GM19239 (cell line): Measurements from ENCODE around the gene SELENOH.

Experiments
- DNase-seq: peaks from one replicate; pipeline ENCODE4 v3.0.0; 2011; ENCODE audit warnings: low spot score; ENCODE audit not compliant: insufficient read length
- FAIRE-seq: peaks from 2 replicates; lab custom pipeline; 2011; peaks lifted over from hg19 to GRCh38; lab: Jason Lieb, UNC

SELENOH gene

GRCh38 chr11:57744357-57744756 lies 3.1 kb downstream of the SELENOH start:
- DNase-seq (no peak), FAIRE-seq (no peak)

- no peak for DNase-seq
- FAIRE-seq = no peak
Measured at GRCh38 chr11:57745206-57745605, 3.9 kb downstream of the SELENOH start.

DNA sequence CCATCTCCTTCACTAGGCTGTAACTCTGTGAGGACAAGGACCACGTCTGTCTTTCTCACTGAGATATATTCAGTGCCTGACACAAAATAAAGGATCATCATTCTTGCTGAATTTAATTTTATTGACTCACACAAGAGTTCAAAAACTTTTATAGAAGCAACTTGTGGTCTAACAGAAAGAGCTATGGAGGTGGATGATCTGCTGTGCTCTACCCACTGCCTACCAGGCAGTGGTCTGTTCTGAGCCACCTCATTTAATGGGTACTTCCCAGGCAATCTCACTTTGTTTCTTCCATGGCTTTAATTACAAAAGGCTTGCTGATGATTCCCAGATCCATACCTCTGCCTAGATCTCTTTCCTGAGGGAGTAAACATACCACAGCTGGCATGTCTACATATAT lies 5.6 kb downstream of the SELENOH start:
- no peak for FAIRE-seq
- DNase-seq = no peak

DNA sequence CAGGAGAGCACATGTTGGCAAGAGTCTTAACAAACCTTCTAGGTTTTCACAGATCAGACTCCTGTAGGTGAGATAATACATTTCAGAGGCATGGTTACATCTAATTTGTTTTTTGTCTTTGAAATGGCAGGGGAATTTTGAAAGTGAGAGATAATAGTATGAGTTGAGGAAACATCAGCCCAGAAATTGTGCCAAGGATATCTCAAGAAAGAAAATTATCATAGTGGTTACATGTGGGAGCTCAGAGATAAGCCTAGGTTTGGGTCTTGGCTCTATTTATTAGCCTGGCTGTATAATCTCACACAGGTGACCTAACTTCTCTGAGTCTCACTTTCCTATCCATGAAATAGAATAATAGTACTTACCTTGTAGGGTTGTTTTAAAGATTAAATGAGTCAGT lies 9.9 kb downstream of the SELENOH start:
- DNase-seq (no peak), FAIRE-seq (no peak)

- FAIRE-seq = no peak
- no peak for DNase-seq
Measured at GRCh38 chr11:57751676-57752253, 10.5 kb downstream of the SELENOH start, which contains the start of gene BTBD18. BTBD18 (minus strand) TSS chr11:57751819; CDS start chr11:57751188, 631 bp downstream.

- FAIRE-seq = no peak
- DNase-seq = no peak
Measured at GRCh38 chr11:57752954-57753353, 11.7 kb downstream of the SELENOH start.

DNA sequence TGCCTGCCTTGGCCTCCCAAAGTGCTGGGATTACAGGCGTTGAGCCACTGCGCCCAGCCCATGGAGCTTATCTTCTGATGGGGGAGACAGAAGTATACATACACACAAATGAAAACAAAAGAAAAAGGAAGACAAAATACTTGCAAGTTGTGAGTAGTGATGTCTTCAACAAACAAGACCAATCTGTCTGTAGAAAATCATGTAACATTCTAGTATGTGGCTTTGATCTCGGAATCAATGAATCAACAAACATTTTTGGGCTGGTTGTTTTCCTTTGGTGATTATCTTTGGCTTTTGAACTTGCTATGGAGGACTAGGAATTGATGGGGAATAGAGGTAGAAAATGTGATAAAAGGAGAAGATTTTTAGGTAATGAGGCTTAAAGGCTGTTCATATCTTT lies 16.9 kb downstream of the SELENOH start:
- FAIRE-seq (no peak), DNase-seq (no peak)

DNA sequence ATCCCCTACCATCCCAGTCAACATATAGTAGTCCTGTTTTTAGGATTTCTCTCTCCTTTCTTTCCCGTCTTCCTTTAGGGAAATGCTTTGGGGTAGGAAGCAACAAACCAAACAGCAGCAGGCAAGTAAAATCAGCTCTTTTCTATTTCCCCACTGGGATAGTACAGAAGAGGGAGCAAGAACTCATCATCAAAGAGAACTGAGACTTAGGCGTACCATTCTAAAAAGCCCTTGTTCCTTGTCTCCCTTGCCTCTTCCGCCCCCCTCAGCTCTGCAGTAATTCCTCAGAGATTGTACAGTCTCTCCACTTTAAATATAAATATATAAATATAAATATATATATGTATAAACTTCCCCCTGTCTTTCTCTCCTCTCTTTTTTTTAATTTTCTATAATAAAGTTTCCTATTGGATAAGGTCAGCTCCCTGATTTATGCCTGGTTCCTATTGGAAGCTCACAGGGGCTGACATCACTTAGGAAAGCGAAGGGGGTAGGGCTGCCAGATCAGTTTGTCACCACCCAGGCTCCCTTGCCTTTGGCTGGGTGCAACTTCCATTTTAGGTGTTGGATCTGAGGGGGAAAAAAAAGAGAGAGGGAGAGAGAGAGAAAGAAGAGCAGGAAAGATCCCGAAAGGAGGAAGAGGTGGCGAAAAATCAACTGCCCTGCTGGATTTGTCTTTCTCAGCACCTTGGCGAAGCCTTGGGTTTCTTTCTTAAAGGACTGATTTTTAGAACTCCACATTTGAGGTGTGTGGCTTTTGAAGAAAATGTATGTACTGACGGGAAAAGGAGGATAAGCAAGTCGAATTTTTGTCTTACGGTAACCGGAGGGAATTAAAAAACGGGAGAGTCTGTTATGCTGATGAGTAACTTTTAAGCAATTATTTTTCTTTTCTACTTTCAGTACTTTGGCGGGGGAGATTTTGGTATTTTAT lies 20.3 kb downstream of the SELENOH start, which contains the start of gene CTNND1:
CTNND1 (plus strand) TSS at position 502 of the 934 bp plus-strand sequence. CDS start 29,677 bp downstream, outside the sequence.
- FAIRE-seq (peak; percentile 92), DNase-seq (peak; percentile 73)

DNA sequence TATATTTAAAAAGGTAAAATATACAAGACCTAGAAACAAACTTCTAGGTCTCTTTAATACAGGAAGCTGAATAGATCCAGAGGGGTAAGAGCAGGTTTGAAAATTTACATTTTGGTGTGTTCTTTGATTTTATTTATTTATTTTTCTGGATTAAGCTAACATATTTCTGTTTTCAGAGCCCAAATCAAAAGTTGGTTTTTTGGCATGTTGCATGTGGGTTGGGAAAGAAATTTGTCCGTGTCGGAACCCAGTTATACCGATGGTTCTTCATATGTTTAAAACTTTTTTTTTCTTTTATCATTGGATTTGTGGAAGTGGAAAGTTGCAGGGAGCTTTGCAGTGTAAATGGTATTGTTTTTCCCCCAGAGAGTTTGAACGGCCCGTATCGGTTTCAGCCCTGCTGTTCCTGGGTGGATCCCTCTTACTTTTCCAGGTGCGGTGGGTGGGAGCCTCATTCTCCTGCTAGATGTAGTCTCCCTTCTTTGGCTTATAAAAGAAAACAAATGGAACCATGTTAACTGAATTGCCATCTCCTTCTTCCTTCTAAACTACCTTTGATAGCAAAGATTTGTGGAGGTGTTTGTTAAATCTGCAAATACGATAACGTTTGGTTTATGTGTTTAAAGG lies 21.1 kb downstream of the SELENOH start:
- FAIRE-seq (peak; percentile 62), DNase-seq (no peak)

DNA sequence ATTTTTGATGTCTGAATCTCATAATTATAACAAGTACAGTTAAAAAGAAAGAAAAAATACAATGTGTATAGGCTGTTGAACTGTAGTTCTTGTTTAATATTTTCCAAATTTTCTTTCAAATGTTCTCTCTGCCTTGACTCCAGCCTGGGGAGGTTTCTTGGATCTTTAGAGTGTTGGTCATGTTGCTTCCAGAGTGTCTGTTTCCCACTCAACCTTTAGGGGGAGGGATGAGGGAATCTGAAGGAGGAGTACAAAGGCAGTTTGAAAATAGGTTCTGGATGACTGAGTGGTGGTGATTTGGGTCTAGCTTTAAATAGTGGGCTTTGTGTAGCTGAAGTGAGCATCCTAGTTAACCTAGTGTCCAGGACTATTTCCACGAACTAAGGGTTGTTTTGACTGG lies 22.3 kb downstream of the SELENOH start:
- FAIRE-seq (no peak), DNase-seq (no peak)

DNA sequence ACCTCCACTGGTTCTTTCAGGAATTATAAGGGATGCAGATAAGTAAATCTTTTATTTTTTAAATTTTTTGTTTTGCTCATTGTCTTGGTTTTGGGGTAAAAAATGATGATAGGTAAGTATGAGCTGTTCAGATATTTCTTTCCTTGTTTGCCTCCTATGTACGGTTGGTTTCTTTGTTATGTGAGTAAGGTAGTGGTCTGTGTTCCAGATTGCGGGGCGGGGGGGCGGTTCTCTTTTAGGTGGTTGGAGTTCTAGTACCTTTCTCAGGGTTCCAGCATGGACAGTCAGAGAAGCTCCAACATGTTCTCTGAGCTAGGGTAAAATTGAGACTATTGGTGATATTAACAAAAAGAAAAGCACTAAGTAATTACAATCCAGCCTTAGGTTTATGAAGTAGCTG lies 22.7 kb downstream of the SELENOH start:
- FAIRE-seq (no peak), DNase-seq (no peak)

GRCh38 chr11:57764566-57764965 lies 23.3 kb downstream of the SELENOH start:
- FAIRE-seq (no peak), DNase-seq (no peak)

DNA sequence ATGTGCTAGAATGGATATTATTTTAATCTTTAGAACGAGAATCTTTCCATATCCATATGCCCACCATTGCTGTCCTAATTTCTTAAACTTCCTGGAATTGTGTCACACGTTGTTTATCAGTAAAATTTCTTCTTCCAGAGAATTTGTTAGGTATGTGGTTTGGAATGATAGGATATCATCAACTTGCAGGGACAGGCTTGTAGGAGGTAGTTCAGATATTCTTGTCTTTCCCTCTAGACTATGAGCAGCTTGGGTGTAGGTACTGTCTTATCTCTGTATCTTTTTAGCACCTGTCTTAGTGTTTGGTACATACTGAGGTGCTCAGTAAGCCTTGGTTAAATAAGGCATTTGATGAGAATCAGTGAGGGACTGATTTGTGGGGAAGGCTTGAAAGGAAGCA lies 23.7 kb downstream of the SELENOH start:
- no peak for FAIRE-seq
- DNase-seq = no peak

DNA sequence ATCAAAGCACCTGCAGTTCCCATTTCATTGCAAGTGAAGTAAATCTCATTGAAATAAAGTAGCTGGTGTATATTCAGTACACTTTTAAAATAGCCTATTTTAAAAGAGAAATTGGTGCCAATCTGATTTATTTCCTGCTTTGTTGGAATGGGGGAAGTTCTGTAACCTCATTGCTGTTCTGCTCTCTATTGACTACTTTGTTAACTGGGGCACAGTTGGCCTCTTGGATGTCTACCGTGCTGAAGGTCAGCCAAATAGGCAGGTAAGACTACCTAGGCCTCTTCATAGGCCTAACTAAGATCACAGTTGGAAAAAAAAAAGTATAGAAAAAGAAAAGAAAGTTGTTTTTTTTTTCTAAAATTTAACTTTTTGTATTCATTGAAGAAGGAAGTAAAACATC lies 29.5 kb downstream of the SELENOH start:
- FAIRE-seq = no peak
- DNase-seq = no peak

DNA sequence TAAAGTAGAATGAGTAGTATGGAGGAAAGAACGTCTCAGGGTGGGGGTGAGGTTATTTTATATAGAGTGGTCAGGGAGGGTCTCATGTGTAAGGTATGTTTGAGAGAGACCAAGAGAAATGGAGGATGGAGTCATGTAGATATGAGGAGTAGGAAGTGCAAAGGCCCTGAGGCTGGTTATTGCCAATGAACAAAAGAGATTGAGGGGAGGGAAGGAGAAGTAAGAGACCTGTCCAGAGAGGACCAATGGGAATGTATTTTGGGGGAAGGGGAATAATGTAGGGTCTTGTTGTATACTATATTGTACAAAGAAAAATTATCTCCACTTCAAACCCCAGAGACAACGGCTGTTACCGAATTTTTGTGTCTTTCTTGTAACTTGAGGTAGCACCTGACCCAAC lies 30.1 kb downstream of the SELENOH start:
- FAIRE-seq = no peak
- no peak for DNase-seq

GRCh38 chr11:57772562-57772961 lies 31.3 kb downstream of the SELENOH start:
- DNase-seq (no peak), FAIRE-seq (no peak)

DNA sequence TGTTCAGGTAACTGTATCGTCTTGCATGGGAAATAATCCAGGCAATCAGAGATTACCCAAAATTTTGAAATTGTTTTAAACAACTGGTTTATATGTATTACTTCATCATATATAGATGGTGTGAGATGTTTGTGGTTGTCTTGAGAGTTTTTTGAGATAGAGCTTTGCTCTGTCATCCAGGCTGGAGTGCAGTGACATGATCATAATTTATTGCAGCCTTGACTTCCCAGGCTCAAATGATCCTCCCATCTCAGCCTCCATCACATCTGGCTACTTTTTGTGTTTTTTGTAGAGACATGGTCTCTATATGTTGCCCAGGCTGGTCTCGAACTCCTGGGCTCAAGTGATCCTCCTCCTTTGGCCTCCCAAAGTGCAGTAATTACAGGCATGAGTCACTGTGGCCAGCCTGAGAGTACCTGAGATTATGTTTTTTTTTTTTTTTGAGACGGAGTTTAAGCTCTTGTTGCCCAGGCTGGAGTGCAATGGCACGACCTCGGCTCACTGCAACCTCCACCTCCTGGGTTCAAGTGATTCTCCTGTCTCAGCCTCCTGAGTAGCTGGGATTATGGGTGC lies 31.8 kb downstream of the SELENOH start:
- FAIRE-seq = no peak
- DNase-seq = no peak

DNA sequence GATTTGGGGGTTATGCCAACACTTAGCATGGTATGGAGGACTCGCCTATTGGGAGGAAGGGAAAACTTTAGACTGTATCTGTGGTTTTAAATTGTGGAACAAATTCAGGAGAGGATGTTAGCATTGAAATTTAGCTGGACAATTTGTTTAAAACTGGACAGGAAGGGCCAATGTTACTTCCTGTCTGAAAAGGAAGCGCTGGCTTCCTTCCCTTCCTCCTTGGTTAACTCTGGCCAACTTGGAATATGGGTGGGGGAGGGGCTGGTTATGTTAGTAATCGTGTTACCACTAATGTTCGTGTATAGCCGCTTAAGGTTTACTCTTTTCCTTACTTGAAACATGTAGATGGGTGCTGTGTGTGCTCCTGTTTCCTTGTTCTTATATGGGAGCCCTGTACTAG lies 34.2 kb downstream of the SELENOH start:
- FAIRE-seq (no peak), DNase-seq (no peak)

GRCh38 chr11:57776031-57776521 lies 34.8 kb downstream of the SELENOH start:
- DNase-seq = no peak
- no peak for FAIRE-seq

- no peak for FAIRE-seq
- no peak for DNase-seq
Measured at GRCh38 chr11:57776577-57777210, 35.4 kb downstream of the SELENOH start.
